HCT116 (cell line): ENCODE measurements around the gene MCFD2. TPM values are rescaled to one million over a fixed set of nuclear protein-coding genes. Genes with fewer than 3 reads are reported as not detected.

ENCODE experiments used
- ATAC-seq: fragments of 200-7000 bp; cut with Tn5 transposase; 2 replicates; pipeline ENCODE4 v1.9.1; 2020; ENCODE audit warnings: mild to moderate bottlenecking, moderate library complexity
- BruUV-seq: library from RNA; stranded (reverse); fragments of 400-500 nt; replicated peaks from 2 replicates; lab custom pipeline; 2021; lab: Mats Ljungman, UMichigan
- CTCF ChIA-PET: fragments of 300-600 bp; sonication (Branson Sonifier 250); formaldehyde crosslinking; loops from one replicate; lab custom pipeline; 2021; ENCODE audit warnings: antibody characterized with exemption; lab: Charles Lee
- POLR2A ChIA-PET: fragments of 300-600, 350-600 bp; sonication (Branson Sonifier 250); formaldehyde crosslinking; loops from one replicate; lab custom pipeline; 2021; ENCODE audit warnings: antibody characterized with exemption; lab: Charles Lee
- RAD21 ChIA-PET, 2 experiments: fragments of 300-600 bp; sonication (Branson Sonifier 250); formaldehyde crosslinking; loops; one replicate each; lab custom pipeline; 2023; ENCODE audit warnings: low total read pairs in 2 of 2; ENCODE audit not compliant: uncharacterized antibody in 2 of 2, unreplicated experiment in 2 of 2, low non-redundant PET in 1 of 2; lab: Charles Lee
- DNase-seq: peaks from one replicate; pipeline ENCODE4 v3.0.0-alpha.2; 2010; ENCODE audit warnings: low read depth, low spot score
- H2AFZ ChIP-seq: fragments of 200-600 bp; shearing (Covaris generic), sonication (generic); 2 replicates; pipeline ENCODE4 v1.6.1; 2017; ENCODE audit warnings: low read depth, mixed run types, mixed read lengths, antibody characterized with exemption, low read length; ENCODE audit not compliant: poor library complexity, severe bottlenecking
- H3K27ac ChIP-seq: 2 replicates; pipeline ENCODE4 v1.5.1; 2012; ENCODE audit warnings: low read depth, low read length
- H3K27me3 ChIP-seq: fragments of 200-600 bp; sonication (generic); 2 replicates; pipeline ENCODE4 v1.6.1; 2016; ENCODE audit warnings: mixed run types, low read length, mixed read lengths; ENCODE audit not compliant: insufficient read depth
- H3K36me3 ChIP-seq, 2 experiments: fragments of 200-500 bp in 1 of 2; fragments of 200-600 bp in 1 of 2; sonication (Bioruptor generic) in 1 of 2; sonication (generic) in 1 of 2; 2 replicates each; pipeline versions ENCODE4 v1.5.1 to v1.6.1; 2014 to 2016; ENCODE audit warnings: low read length in 2 of 2, inconsistent platforms in 1 of 2, mixed read lengths in 1 of 2, mixed run types in 1 of 2; ENCODE audit not compliant: insufficient read depth in 2 of 2, control insufficient read depth in 1 of 2
- H3K4me1 ChIP-seq, 2 experiments: fragments of 200-600 bp in 1 of 2; sonication (generic) in 1 of 2; 2 replicates each; pipeline versions ENCODE4 v1.5.1 to v1.6.1; 2012 to 2017; ENCODE audit warnings: low read length in 2 of 2, inconsistent platforms in 1 of 2, mild to moderate bottlenecking in 1 of 2, mixed read lengths in 1 of 2, mixed run types in 1 of 2, moderate library complexity in 1 of 2; ENCODE audit not compliant: insufficient read depth in 2 of 2, control insufficient read depth in 1 of 2
- H3K4me2 ChIP-seq: fragments of 200-600 bp; sonication (generic); 2 replicates; pipeline ENCODE4 v1.6.1; 2017; ENCODE audit warnings: mixed run types, low read length, mixed read lengths
- H3K4me3 ChIP-seq, 2 experiments: fragments of 200-600 bp in 1 of 2; sonication (generic) in 1 of 2; replicated peaks in 1 of 2; 2 replicates each; pipeline ENCODE4 v1.5.1; 2011 to 2016; ENCODE audit warnings: low read length in 2 of 2, control low read depth in 1 of 2, low read depth in 1 of 2, mild to moderate bottlenecking in 1 of 2, mixed read lengths in 1 of 2, mixed run types in 1 of 2
- H3K79me2 ChIP-seq: fragments of 200-600 bp; sonication (generic); 2 replicates; pipeline ENCODE4 v1.6.1; 2017; ENCODE audit warnings: mild to moderate bottlenecking, mixed run types, low read length, moderate library complexity, mixed read lengths; ENCODE audit not compliant: insufficient read depth
- H3K9ac ChIP-seq: fragments of 200-600 bp; sonication (generic); 2 replicates; pipeline ENCODE4 v1.6.1; 2016; ENCODE audit warnings: low read length, mixed read lengths
- H3K9me2 ChIP-seq: fragments of 200-600 bp; sonication (generic), shearing (Covaris generic); 2 replicates; pipeline ENCODE4 v1.6.1; 2017; ENCODE audit warnings: mixed run types, mild to moderate bottlenecking, moderate library complexity; ENCODE audit not compliant: insufficient read depth
- H3K9me3 ChIP-seq, 2 experiments: fragments of 200-500 bp in 1 of 2; fragments of 200-600 bp in 1 of 2; sonication (Bioruptor generic) in 1 of 2; sonication (generic) in 1 of 2; 2 replicates each; pipeline ENCODE4 v1.6.1; 2014 to 2017; ENCODE audit warnings: low read length in 2 of 2, mixed read lengths in 2 of 2, inconsistent platforms in 1 of 2, low read depth in 1 of 2, mild to moderate bottlenecking in 1 of 2, mixed run types in 1 of 2, moderate library complexity in 1 of 2; ENCODE audit not compliant: control insufficient read depth in 1 of 2, insufficient read depth in 1 of 2
- H4K20me1 ChIP-seq: fragments of 200-600 bp; sonication (generic), shearing (Covaris generic); 2 replicates; pipeline ENCODE4 v1.6.1; 2017; ENCODE audit warnings: mixed run types, mild to moderate bottlenecking, moderate library complexity; ENCODE audit not compliant: insufficient read depth
- ATF3 ChIP-seq: IDR thresholded peaks from 2 replicates; pipeline ENCODE4 v1.6.1; 2012
- CBX3 ChIP-seq: IDR thresholded peaks from 2 replicates; pipeline ENCODE4 v1.6.1; 2012; ENCODE audit warnings: low read depth
- CEBPB ChIP-seq: IDR thresholded peaks from 2 replicates; pipeline ENCODE4 v1.6.1; 2012; ENCODE audit warnings: low read depth
- EGR1 ChIP-seq: IDR thresholded peaks from 2 replicates; pipeline ENCODE4 v1.6.1; 2012; ENCODE audit warnings: low read depth
- ELF1 ChIP-seq: IDR thresholded peaks from 2 replicates; pipeline ENCODE4 v1.6.1; 2012; ENCODE audit warnings: low read depth, borderline replicate concordance
- EZH2 ChIP-seq: fragments of 200-600 bp; sonication (generic); IDR thresholded peaks from 2 replicates; pipeline ENCODE4 v1.6.1; 2017; ENCODE audit warnings: antibody characterized with exemption, mixed run types
- EZH2phosphoT487 ChIP-seq: fragments of 200-600 bp; IDR thresholded peaks from 2 replicates; pipeline ENCODE4 v1.6.1; 2018; ENCODE audit warnings: antibody characterized with exemption, borderline replicate concordance
- FOSL1 ChIP-seq: IDR thresholded peaks from 2 replicates; pipeline ENCODE4 v1.6.1; 2012; ENCODE audit warnings: low read depth
- MAX ChIP-seq: IDR thresholded peaks from 2 replicates; pipeline ENCODE4 v1.6.1; 2012
- POLR2A ChIP-seq: IDR thresholded peaks from 2 replicates; pipeline ENCODE4 v1.7.0; 2011; ENCODE audit warnings: borderline replicate concordance; ENCODE audit not compliant: insufficient read depth, insufficient read length; ENCODE audit errors: extremely low read depth
- RAD21 ChIP-seq: IDR thresholded peaks from 2 replicates; pipeline ENCODE4 v1.6.1; 2012; ENCODE audit warnings: low read depth, mild to moderate bottlenecking
- REST ChIP-seq: IDR thresholded peaks from 2 replicates; pipeline ENCODE4 v1.6.1; 2012; ENCODE audit warnings: low read depth
- SIN3A ChIP-seq: IDR thresholded peaks from 2 replicates; pipeline ENCODE4 v1.6.1; 2012; ENCODE audit warnings: low read depth
- SRF ChIP-seq: IDR thresholded peaks from 2 replicates; pipeline ENCODE4 v1.6.1; 2012; ENCODE audit warnings: low read depth
- TCF7L2 ChIP-seq: IDR thresholded peaks from 2 replicates; pipeline ENCODE4 v1.7.0; 2011; ENCODE audit warnings: borderline replicate concordance, inconsistent platforms; ENCODE audit not compliant: insufficient read depth, insufficient read length; ENCODE audit errors: extremely low read depth
- ZBTB33 ChIP-seq: IDR thresholded peaks from 2 replicates; pipeline ENCODE4 v1.6.1; 2011; ENCODE audit warnings: mild to moderate bottlenecking, low read length, moderate library complexity; ENCODE audit not compliant: insufficient replicate concordance; ENCODE audit errors: extremely low read depth
- ZNF274 ChIP-seq: fragments of 200-500 bp; sonication (Bioruptor generic); IDR thresholded peaks from 2 replicates; pipeline ENCODE4 v1.6.1; 2014; ENCODE audit warnings: mild to moderate bottlenecking, low read depth, low read length, inconsistent platforms
- intact Hi-C: fragments of 100-400 bp; cut with micrococcal nuclease; formaldehyde crosslinking; loops from 2 replicates; pipeline ENCODE4 v1.10.0; 2022
- total RNA-seq: library from RNA; stranded (reverse); gene quantifications from one replicate; pipeline ENCODE4 v1.2.1, GENCODE V29; 2021; ENCODE audit not compliant: unreplicated experiment

MCFD2 gene
- total RNA-seq, 1 experiment from 2014 or later, result 73.9 TPM

GRCh38 chr2:46869621-46870020 lies 46.0 kb downstream of the MCFD2 start:
- RAD21 ChIA-PET, result no interaction called here
- Histone ChIP-seq H3K9ac (no peak overlapping the region), H4K20me1 (no peaks in the 10 kb centered on the region), H3K27me3 (no peaks in the 10 kb centered on the region), H3K4me3 (no peak overlapping the region), H3K4me2 (no peak overlapping the region), H3K9me3 (peaks cover 0 to 11% of the 10 kb centered on the region in 2 experiments; a peak in 1 of 4 replicates), H3K36me3 (no peaks in the 10 kb centered on the region), H2AFZ (no peak overlapping the region), H3K4me1 (peaks cover 13 to 62% of the 10 kb centered on the region in 2 experiments), H3K9me2 (no peaks in the 10 kb centered on the region), H3K79me2 (no peaks in the 10 kb centered on the region), H3K27ac (no peak overlapping the region)
- ATAC-seq, result no peak
- POLR2A ChIA-PET, result no interaction called here
- DNase-seq, result no peak
- no TSS peak for BruUV-seq
- CTCF ChIA-PET, result no interaction called here
- intact Hi-C loops, result loop anchor here (5.0 kb wide), 1 partner anchor 67 kb away; no protein-coding TSS in a partner anchor
- TF ChIP-seq ELF1 (no peak), CBX3 (no peak), SIN3A (no peak), EZH2phosphoT487 (no peak), ZNF274 (no peak), FOSL1 (no peak), EZH2 (no peak), RAD21 (no peak), TCF7L2 (no peak), MAX (no peak), EGR1 (no peak), SRF (no peak), CEBPB (no peak), REST (no peak), ATF3 (no peak), POLR2A (no peak), ZBTB33 (no peak)
